ENCODE results near the gene DHX57.

DHX57 gene

GRCh38 chr2:38748943-38749804, 126.6 kb downstream of the DHX57 start:
- Mint-ChIP-seq H3K27me3 (ENCODE audit: low read depth) (peaks cover 4% of the 10 kb centered on the region), H3K4me3 (peak overlapping the region; percentile 99), H3K9me3 (no peaks in the 10 kb centered on the region), H3K36me3 (ENCODE audit: low read depth) (peaks cover 66% of the 10 kb centered on the region), H3K27ac (peak overlapping the region; percentile 100), H3K4me1 (ENCODE audit: low read depth) (peaks cover 60% of the 10 kb centered on the region)
- DNase-seq (ENCODE audit: low spot score): no peak

DNA sequence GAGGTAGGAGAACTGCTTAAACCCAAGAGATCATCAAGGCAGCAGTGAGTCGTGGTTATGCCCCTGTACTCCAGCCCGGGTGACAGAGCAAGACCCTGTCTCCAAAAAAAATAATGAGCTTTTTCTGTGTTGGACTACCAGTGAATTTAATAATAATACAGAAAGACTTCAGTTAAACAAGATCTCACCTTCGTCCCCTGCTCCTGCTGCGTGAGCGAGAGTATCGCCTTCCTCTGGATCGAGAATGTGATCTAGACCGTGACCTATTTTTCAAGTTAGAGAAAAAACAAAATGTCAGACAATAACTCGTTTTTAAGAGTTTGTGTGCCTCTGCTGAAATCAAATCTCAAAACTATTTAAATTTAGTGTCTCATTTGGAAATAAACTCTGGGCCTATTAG, 127.3 kb downstream of the DHX57 start:
- DNase-seq (ENCODE audit: low spot score): no peak
- H3K4me3 Mint-ChIP-seq: peak overlapping the region; percentile 79
- peak overlapping the region; percentile 47 for H3K27ac Mint-ChIP-seq
- peaks cover 56% of the 10 kb centered on the region for H3K4me1 Mint-ChIP-seq (ENCODE audit: low read depth)
- H3K27me3 Mint-ChIP-seq (ENCODE audit: low read depth): peaks cover 4% of the 10 kb centered on the region
- no peaks in the 10 kb centered on the region for H3K9me3 Mint-ChIP-seq
- peaks cover 72% of the 10 kb centered on the region for H3K36me3 Mint-ChIP-seq (ENCODE audit: low read depth)

DNA sequence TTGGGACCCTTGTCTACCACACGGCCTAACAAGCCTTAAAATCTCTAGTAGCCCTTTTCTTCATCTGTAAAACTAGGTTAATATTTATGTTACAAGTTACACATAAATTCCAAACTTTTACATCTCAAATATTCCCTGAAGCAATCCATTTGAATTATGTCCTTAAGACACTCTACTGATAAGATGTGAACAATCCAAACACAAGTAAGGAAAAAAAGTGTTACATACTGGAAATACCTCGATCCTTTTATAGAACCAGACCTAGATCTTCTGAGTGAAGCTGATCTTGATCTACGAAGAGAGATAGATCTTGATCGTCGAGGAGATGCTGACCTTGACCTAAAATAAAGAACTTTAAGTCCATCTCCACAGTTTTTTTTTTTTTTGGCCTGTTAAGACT, 127.9 kb downstream of the DHX57 start:
- H3K27ac Mint-ChIP-seq: peak overlapping the region; percentile 47
- peak overlapping the region; percentile 79 for H3K4me3 Mint-ChIP-seq
- DNase-seq (ENCODE audit: low spot score): no peak
- no peaks in the 10 kb centered on the region for H3K9me3 Mint-ChIP-seq
- peaks cover 4% of the 10 kb centered on the region for H3K27me3 Mint-ChIP-seq (ENCODE audit: low read depth)
- H3K36me3 Mint-ChIP-seq (ENCODE audit: low read depth): peaks cover 75% of the 10 kb centered on the region
- peaks cover 56% of the 10 kb centered on the region for H3K4me1 Mint-ChIP-seq (ENCODE audit: low read depth)
